SK-N-MC (cell line): ENCODE measurements around the gene NDUFAF3.

Experiments used
- EZH2 ChIP-seq: fragments of 200-600 bp; sonication (generic); IDR thresholded peaks from one replicate; pipeline ENCODE4 v1.6.1; 2017; ENCODE audit warnings: antibody characterized with exemption
- FOXP2 ChIP-seq: optimal IDR thresholded peaks from 2 replicates; pipeline ENCODE3; 2011; ENCODE audit warnings: mild to moderate bottlenecking, moderate library complexity; ENCODE audit not compliant: insufficient read depth; ENCODE audit errors: extremely low read length, control extremely low read depth
- POLR2AphosphoS5 ChIP-seq: IDR thresholded peaks from 2 replicates; pipeline ENCODE4 v1.6.1; 2012; ENCODE audit warnings: mild to moderate bottlenecking, low read depth, low read length, borderline replicate concordance

DNA sequence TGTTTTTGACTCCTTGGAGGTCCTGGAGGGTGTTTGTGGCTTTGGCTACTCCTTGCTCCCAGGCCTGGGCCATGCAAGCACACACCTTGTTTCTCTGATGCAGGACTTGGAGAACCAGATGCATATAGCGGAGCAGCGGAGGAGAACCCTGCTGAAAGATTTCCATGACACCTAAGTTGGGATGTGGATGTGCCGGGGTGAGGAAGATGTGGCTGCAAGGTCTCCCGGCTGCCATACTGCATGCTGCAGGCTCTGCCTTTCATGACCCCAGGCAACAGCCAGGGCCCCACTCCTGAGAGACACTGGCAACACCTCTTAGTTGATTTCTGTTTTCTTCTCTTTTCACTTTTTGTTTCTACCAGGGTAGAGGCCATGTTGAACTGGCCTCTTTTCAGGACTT is 38.8 kb upstream of the NDUFAF3 start:
- TF ChIP-seq POLR2AphosphoS5 (no peak), EZH2 (no peak), FOXP2 (no peak)
